B cell (primary cell): ENCODE measurements around the gene DNAJB6. TPM values are rescaled to one million over a fixed set of nuclear protein-coding genes. Genes with fewer than 3 reads are reported as not detected.

Experiments
- ATAC-seq: fragments of 200-7000 bp; cut with Tn5 transposase; one replicate; pipeline ENCODE4 v1.10.0; 2021; ENCODE audit warnings: low read depth, mild to moderate bottlenecking, moderate number of reproducible peaks, moderate library complexity
- CTCF ChIA-PET: fragments of 350-600 bp; sonication (Branson Sonifier 250); formaldehyde crosslinking; loops from one replicate; lab custom pipeline; 2021; ENCODE audit warnings: antibody characterized with exemption, inconsistent platforms; lab: Charles Lee
- POLR2A ChIA-PET: fragments of 350-600 bp; sonication (Branson Sonifier 250); formaldehyde crosslinking; loops from one replicate; lab custom pipeline; 2021; ENCODE audit warnings: antibody characterized with exemption; lab: Charles Lee
- DNase-seq: peaks from one replicate; pipeline ENCODE4 v3.0.0; 2013
- H2AFZ ChIP-seq: 2 replicates; pipeline ENCODE4 v1.6.1; 2012; ENCODE audit warnings: mild to moderate bottlenecking, low read depth, low read length; ENCODE audit not compliant: insufficient read depth, poor library complexity, severe bottlenecking
- H3K27ac ChIP-seq, 2 donors: 1 replicate in 1 of 2; 2 replicates in 1 of 2; pipeline ENCODE4 v1.5.1; 2012 to 2013; ENCODE audit warnings: low read length in 2 of 2, mild to moderate bottlenecking in 2 of 2, moderate library complexity in 1 of 2
- H3K27me3 ChIP-seq, 4 experiments: fragments of 200-600 bp in 1 of 4; sonication (generic) in 1 of 4; replicated peaks in 1 of 4; 1 replicate in 2 of 4; 2 replicates in 2 of 4; pipeline versions ENCODE4 v1.6.1 to v1.7.0; 2013 to 2016; ENCODE audit warnings: low read length in 3 of 4, mild to moderate bottlenecking in 2 of 4, mixed read lengths in 1 of 4, moderate library complexity in 1 of 4; ENCODE audit not compliant: insufficient read depth in 4 of 4, control insufficient read depth in 3 of 4; ENCODE audit errors: control extremely low read depth in 1 of 4
- H3K36me3 ChIP-seq, 2 experiments: replicated peaks in 1 of 2; 1 replicate in 1 of 2; 2 replicates in 1 of 2; pipeline versions ENCODE4 v1.6.1 to v1.7.1; 2013; ENCODE audit warnings: low read length in 1 of 2; ENCODE audit not compliant: insufficient read depth in 2 of 2, control insufficient read depth in 1 of 2; ENCODE audit errors: control extremely low read depth in 1 of 2, extremely low read depth in 1 of 2
- H3K4me1 ChIP-seq, 2 donors: fragments of 200-600 bp in 1 of 2; sonication (generic) in 1 of 2; 1 replicate in 1 of 2; 2 replicates in 1 of 2; pipeline versions ENCODE4 v1.5.1 to v1.6.1; 2013 to 2017; ENCODE audit warnings: low read length in 2 of 2; ENCODE audit not compliant: control insufficient read depth in 2 of 2, insufficient read depth in 2 of 2
- H3K4me2 ChIP-seq: replicated peaks from 2 replicates; pipeline ENCODE3; 2012; ENCODE audit warnings: mild to moderate bottlenecking, low read depth, low read length; ENCODE audit not compliant: poor library complexity, severe bottlenecking
- H3K4me3 ChIP-seq, 5 experiments: fragments of 200-600 bp in 1 of 5; sonication (generic) in 1 of 5; 1 replicate in 3 of 5; 2 replicates in 2 of 5; pipeline versions ENCODE4 v1.5.1 to v1.7.0; 2011 to 2016; ENCODE audit warnings: low read length in 4 of 5, mild to moderate bottlenecking in 4 of 5, low read depth in 2 of 5, control low read depth in 1 of 5, moderate library complexity in 1 of 5; ENCODE audit not compliant: insufficient read depth in 1 of 5; ENCODE audit errors: control extremely low read depth in 1 of 5, extremely low read depth in 1 of 5
- H3K79me2 ChIP-seq: fragments of 200-600 bp; sonication (generic); one replicate; pipeline ENCODE4 v1.6.0; 2016; ENCODE audit warnings: low read length; ENCODE audit not compliant: control insufficient read depth, insufficient read depth
- H3K9ac ChIP-seq: fragments of 200-600 bp; sonication (generic); 2 replicates; pipeline ENCODE4 v1.6.1; 2017; ENCODE audit warnings: mild to moderate bottlenecking, low read length, moderate library complexity
- H3K9me3 ChIP-seq, 3 donors: one replicate each; pipeline versions ENCODE4 v1.6.1 to v1.7.1; 2013; ENCODE audit warnings: low read length in 2 of 3; ENCODE audit not compliant: control insufficient read depth in 2 of 3, insufficient read depth in 1 of 3; ENCODE audit errors: control extremely low read depth in 1 of 3
- H4K20me1 ChIP-seq: 2 replicates; pipeline ENCODE4 v1.6.0; 2012; ENCODE audit warnings: mild to moderate bottlenecking, low read length; ENCODE audit not compliant: insufficient read depth, control insufficient read depth, poor library complexity, severe bottlenecking
- H3K27ac Mint-ChIP-seq: one replicate; pipeline ENCODE4 v1.8.0; 2021; ENCODE audit warnings: mixed read lengths
- H3K27me3 Mint-ChIP-seq: one replicate; pipeline ENCODE4 v1.8.0; 2021; ENCODE audit warnings: mixed read lengths
- H3K4me1 Mint-ChIP-seq: one replicate; pipeline ENCODE4 v1.8.0; 2021; ENCODE audit warnings: mixed read lengths
- H3K4me3 Mint-ChIP-seq: one replicate; pipeline ENCODE4 v1.8.0; 2021; ENCODE audit warnings: mixed read lengths
- H3K9me3 Mint-ChIP-seq: one replicate; pipeline ENCODE4 v1.8.0; 2022; ENCODE audit warnings: mixed read lengths; ENCODE audit not compliant: insufficient read depth
- EZH2 ChIP-seq: IDR thresholded peaks from 2 replicates; pipeline ENCODE4 v1.6.1; 2012; ENCODE audit warnings: borderline replicate concordance, low read depth, mild to moderate bottlenecking, moderate library complexity, low read length; ENCODE audit not compliant: insufficient read depth, poor library complexity, severe bottlenecking
- WGBS: methylation state at CpG from one replicate; pipeline ENCODE4 v1.1.5; 2013; ENCODE audit warnings: missing lambda C conversion rate; ENCODE audit not compliant: insufficient coverage; 5-methylcytosine and 5-hydroxymethylcytosine counted together
- intact Hi-C: fragments of 100-400 bp; cut with micrococcal nuclease; formaldehyde crosslinking; loops from one replicate; pipeline ENCODE4 v1.10.0; 2022
- polyA plus RNA-seq: library from polyadenylated mRNA; depleted of rRNA; stranded (reverse); fragments of >200 nt; gene quantifications from 2 replicates; pipeline ENCODE4 v1.2.3, GENCODE V29; 2012
- total RNA-seq, 2 donors: library from RNA; stranded (reverse); fragments of 120-200 nt in 1 of 2; gene quantifications; 1 replicate in 1 of 2; 2 replicates in 1 of 2; pipeline versions ENCODE4 v1.2.3 to v1.2.4, GENCODE V29; 2013 to 2022
- TF ChIP-seq, protein P1 (sequence below): fragments of 200-600 bp; IDR thresholded peaks from one replicate; pipeline ENCODE4 v1.8.0; 2022; ENCODE audit warnings: antibody characterized with exemption, mild to moderate bottlenecking

The DNAJB6 gene
- total and polyA plus RNA-seq, 2 donors (not counting 1 experiment from before 2014, with no cell fraction given) = 22.4 to 116 TPM

DNA sequence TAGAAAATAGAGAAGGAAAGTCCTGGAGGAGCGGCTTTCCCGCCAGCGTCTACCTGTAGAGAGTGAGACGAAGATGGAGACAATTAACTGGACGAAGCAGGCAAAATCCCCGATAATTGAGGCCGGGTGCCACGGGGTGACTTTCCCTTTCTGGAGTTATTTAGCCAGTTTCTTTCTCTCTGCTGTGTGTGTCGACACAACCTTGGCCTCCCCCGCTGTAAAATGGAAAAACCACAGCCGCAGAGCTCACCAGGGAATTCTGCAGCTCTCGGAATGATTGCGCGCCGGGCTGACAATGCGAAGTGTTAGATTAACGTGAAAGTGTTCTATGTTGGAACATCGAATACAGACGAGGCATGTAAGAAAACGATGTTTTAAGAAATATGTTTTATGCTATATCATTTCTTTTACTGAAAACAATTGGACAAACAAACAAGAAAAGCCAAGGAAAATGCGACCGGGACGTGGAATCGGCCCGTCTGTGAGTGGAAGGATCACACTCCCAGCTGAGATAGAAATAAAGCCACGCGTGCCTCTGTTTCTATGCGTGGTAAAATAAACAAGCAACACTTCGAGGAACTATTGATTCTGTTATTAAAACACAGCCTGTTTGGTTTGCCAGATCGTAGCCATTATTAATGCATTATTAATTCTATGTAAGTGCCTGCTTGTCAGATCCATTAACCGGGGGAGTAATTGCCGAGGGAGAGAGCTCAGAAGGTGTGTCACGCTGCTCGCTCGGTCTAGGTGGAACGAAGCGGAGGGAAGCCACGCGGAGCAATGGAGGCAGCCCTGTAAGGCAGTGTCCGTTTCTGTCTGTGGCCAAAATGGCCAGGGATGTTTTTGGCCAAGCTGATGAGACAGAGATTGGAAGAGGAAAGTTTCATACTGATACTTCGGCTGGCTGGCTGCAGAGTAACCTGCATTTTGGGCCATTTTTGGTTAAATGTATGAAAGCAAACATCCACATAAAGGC is 129.4 kb downstream of the DNAJB6 start:
- Histone ChIP-seq H3K9ac (no peak overlapping the region), H3K9me3 (peaks cover 0 to 3% (median 0%) of the 10 kb centered on the region in 3 donors), H3K36me3 (no peaks in the 10 kb centered on the region), H3K4me1 (no peaks in the 10 kb centered on the region), H2AFZ (no peak overlapping the region), H4K20me1 (no peaks in the 10 kb centered on the region), H3K79me2 (no peaks in the 10 kb centered on the region), H3K4me2 (no peak overlapping the region), H3K4me3 (no peak overlapping the region), H3K27ac (no peak overlapping the region), H3K27me3 (peaks cover 0 to 10% (median 0%) of the 10 kb centered on the region in 4 experiments)
- Mint-ChIP-seq H3K27me3 (peaks cover 15% of the 10 kb centered on the region), H3K4me1 (no peaks in the 10 kb centered on the region), H3K4me3 (no peak overlapping the region), H3K9me3 (no peaks in the 10 kb centered on the region), H3K27ac (no peak overlapping the region)
- ChIA-PET POLR2A (no interaction called here), CTCF (no interaction called here)
- 95% methylated on average over 33 of the region's 41 CpGs for WGBS
- intact Hi-C loops = no loop called here
- TF ChIP-seq, protein P1, sequence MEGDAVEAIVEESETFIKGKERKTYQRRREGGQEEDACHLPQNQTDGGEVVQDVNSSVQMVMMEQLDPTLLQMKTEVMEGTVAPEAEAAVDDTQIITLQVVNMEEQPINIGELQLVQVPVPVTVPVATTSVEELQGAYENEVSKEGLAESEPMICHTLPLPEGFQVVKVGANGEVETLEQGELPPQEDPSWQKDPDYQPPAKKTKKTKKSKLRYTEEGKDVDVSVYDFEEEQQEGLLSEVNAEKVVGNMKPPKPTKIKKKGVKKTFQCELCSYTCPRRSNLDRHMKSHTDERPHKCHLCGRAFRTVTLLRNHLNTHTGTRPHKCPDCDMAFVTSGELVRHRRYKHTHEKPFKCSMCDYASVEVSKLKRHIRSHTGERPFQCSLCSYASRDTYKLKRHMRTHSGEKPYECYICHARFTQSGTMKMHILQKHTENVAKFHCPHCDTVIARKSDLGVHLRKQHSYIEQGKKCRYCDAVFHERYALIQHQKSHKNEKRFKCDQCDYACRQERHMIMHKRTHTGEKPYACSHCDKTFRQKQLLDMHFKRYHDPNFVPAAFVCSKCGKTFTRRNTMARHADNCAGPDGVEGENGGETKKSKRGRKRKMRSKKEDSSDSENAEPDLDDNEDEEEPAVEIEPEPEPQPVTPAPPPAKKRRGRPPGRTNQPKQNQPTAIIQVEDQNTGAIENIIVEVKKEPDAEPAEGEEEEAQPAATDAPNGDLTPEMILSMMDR = no peak
- no peak for TF ChIP-seq EZH2
- DNase-seq = no peak
- ATAC-seq = no peak

- WGBS = 84% methylated on average over 11 of the region's 12 CpGs
- intact Hi-C loops = no loop called here
- Mint-ChIP-seq H3K9me3 (no peaks in the 10 kb centered on the region), H3K27ac (no peak overlapping the region), H3K4me3 (no peak overlapping the region), H3K4me1 (no peaks in the 10 kb centered on the region), H3K27me3 (peaks cover 15% of the 10 kb centered on the region)
- H3K27me3 ChIP-seq = peaks cover 0 to 10% (median 0%) of the 10 kb centered on the region in 4 experiments
- POLR2A ChIA-PET = no interaction called here
- no peak overlapping the region for H3K4me2 ChIP-seq
- no peak overlapping the region for H3K4me3 ChIP-seq
- ATAC-seq (no peak), DNase-seq (no peak)
- H4K20me1 ChIP-seq = no peaks in the 10 kb centered on the region
- H2AFZ ChIP-seq = no peak overlapping the region
- no peaks in the 10 kb centered on the region for H3K79me2 ChIP-seq
- H3K9me3 ChIP-seq = peaks cover 0 to 8% (median 0%) of the 10 kb centered on the region in 3 donors
- CTCF ChIA-PET = no interaction called here
- no peak overlapping the region for H3K27ac ChIP-seq
- H3K4me1 ChIP-seq = no peaks in the 10 kb centered on the region
- no peaks in the 10 kb centered on the region for H3K36me3 ChIP-seq
- H3K9ac ChIP-seq = no peak overlapping the region
- TF ChIP-seq EZH2 = no peak
- TF ChIP-seq, protein P1 = no peak
Observed at GRCh38 chr7:157466867-157467261, 130.1 kb downstream of the DNAJB6 start.
